ACC112 (cell line): ENCODE data around the gene PHKA2.
"Not testable (repeated sequence)": the region's sequence is repeated elsewhere in the genome, so short reads cannot be mapped to it uniquely, and the experiment has no call there.

Experiments used
- H2AFZ ChIP-seq: fragments of 200-600 bp; sonication (generic); one replicate; pipeline ENCODE4 v1.6.0; 2017; ENCODE audit warnings: antibody characterized with exemption, low read length; ENCODE audit not compliant: unreplicated experiment
- H3K27ac ChIP-seq: fragments of 200-600 bp; sonication (generic); 2 replicates; pipeline ENCODE4 v1.5.1; 2014; ENCODE audit warnings: low read depth, mild to moderate bottlenecking, antibody characterized with exemption, low read length, moderate library complexity
- H3K27me3 ChIP-seq: fragments of 200-600 bp; sonication (generic); 2 replicates; pipeline ENCODE4 v1.6.1; 2014; ENCODE audit warnings: mild to moderate bottlenecking, antibody characterized with exemption, low read length, moderate library complexity, mixed read lengths; ENCODE audit not compliant: insufficient read depth
- H3K36me3 ChIP-seq: fragments of 200-600 bp; sonication (generic); 2 replicates; pipeline ENCODE4 v1.6.1; 2016; ENCODE audit warnings: mild to moderate bottlenecking, antibody characterized with exemption, low read length, moderate library complexity, mixed read lengths; ENCODE audit not compliant: insufficient read depth
- H3K4me1 ChIP-seq: fragments of 200-600 bp; sonication (generic); one replicate; pipeline ENCODE4 v1.6.1; 2016; ENCODE audit warnings: low read length, mixed read lengths; ENCODE audit not compliant: insufficient read depth, unreplicated experiment, control insufficient read depth
- H3K4me3 ChIP-seq: fragments of 200-600 bp; sonication (generic); 2 replicates; pipeline ENCODE4 v1.5.1; 2014; ENCODE audit warnings: mild to moderate bottlenecking, low read depth, low read length
- H3K79me2 ChIP-seq: fragments of 200-600 bp; sonication (generic); one replicate; pipeline ENCODE4 v1.6.0; 2016; ENCODE audit warnings: low read length; ENCODE audit not compliant: control insufficient read depth, unreplicated experiment, insufficient read depth

Gene PHKA2

DNA sequence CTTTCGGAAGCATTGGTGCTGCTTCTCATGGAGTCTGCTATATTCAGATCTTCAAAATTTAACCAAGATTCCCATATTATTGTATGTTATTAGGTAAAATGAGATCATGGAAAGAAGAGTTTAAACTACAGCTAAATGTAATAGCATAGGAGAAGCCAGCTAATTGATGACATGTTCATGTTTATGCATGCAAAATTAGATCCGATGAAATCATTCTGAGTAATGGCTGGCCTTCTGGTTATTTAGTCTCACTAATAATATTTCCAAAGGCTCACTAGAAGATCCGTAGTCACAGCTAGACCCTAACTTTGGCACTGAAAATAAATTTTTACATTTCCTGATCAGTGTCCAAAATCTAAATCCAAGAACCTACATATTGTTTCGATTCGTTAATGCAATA is 19.8 kb upstream of the PHKA2 start:
- H2AFZ ChIP-seq, result no peak overlapping the region
- H3K4me3 ChIP-seq, result no peak overlapping the region
- no peaks in the 10 kb centered on the region for H3K36me3 ChIP-seq
- peaks cover 2% of the 10 kb centered on the region for H3K4me1 ChIP-seq
- H3K79me2 ChIP-seq, result no peaks in the 10 kb centered on the region
- no peaks in the 10 kb centered on the region for H3K27me3 ChIP-seq
- H3K27ac ChIP-seq, result no peak overlapping the region

DNA sequence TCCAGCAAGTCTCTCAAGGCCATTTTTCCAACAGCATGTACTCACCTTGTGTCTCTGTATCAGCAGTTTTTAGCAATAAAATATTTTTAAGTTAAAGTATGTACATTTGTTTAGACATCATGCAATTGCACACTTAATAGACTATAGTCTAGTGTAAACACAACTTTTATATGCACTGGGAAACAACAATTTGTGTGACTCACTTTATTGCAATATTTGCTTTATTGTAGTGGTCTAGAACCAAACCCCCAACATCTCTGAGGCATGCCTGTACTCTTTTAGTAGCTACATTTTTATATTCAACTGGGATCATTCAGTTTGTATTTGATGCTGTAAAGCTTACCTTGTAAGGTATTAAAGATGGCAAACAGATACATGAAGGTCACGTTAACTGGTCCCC is 14.7 kb upstream of the PHKA2 start:
- Histone ChIP-seq H3K4me1 (peaks cover 34% of the 10 kb centered on the region), H3K4me3 (no peak overlapping the region), H3K27ac (no peak overlapping the region), H3K79me2 (no peaks in the 10 kb centered on the region), H3K27me3 (no peaks in the 10 kb centered on the region), H2AFZ (no peak overlapping the region), H3K36me3 (no peaks in the 10 kb centered on the region)

DNA sequence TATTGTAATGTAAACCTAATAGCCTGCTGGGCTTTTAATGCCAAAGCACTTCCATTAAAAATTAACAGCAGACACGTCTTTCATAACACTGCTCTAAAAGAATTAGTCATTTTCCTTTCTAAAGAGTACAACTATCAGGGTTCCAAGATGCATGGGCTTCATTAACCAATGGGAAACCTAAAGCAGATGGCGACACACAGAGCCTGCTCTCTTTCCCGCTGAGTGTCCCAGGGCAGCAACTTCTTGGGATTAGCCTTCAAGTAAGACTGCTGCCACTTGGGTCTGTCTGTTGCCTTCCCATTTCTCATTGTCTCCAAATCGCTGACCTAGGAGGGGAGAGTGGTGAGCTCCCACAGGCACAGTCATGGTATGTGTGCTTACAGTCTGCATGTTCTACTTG is 14.0 kb upstream of the PHKA2 start:
- H3K4me1 ChIP-seq, result peaks cover 35% of the 10 kb centered on the region
- H3K27me3 ChIP-seq, result no peaks in the 10 kb centered on the region
- H3K36me3 ChIP-seq, result no peaks in the 10 kb centered on the region
- no peak overlapping the region for H3K27ac ChIP-seq
- peak overlapping the region; percentile 14 for H2AFZ ChIP-seq
- no peaks in the 10 kb centered on the region for H3K79me2 ChIP-seq
- no peak overlapping the region for H3K4me3 ChIP-seq

DNA sequence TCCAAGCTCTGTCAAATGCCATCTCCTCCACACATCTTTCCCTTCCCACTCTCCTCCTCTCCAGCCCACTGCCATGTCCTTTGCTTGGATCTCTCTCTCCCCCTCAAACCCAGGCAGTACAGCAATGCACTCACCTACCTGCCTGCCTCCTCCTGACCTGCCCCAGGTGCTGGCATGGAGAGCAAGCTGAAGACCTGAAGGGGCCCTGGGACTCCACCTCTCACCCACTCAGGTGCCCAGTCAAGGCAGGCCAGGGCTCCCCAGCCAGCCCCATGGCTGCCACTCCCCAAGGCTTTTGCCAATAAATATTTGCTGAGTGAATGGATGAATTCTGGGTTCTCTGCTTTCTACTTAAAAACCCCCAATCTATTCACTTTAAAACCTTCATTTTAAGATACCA is 12.6 kb upstream of the PHKA2 start:
- no peak overlapping the region for H3K4me3 ChIP-seq
- H3K27ac ChIP-seq, result no peak overlapping the region
- H3K79me2 ChIP-seq, result no peaks in the 10 kb centered on the region
- H3K36me3 ChIP-seq, result no peaks in the 10 kb centered on the region
- no peak overlapping the region for H2AFZ ChIP-seq
- peaks cover 35% of the 10 kb centered on the region for H3K4me1 ChIP-seq
- H3K27me3 ChIP-seq, result no peaks in the 10 kb centered on the region

DNA sequence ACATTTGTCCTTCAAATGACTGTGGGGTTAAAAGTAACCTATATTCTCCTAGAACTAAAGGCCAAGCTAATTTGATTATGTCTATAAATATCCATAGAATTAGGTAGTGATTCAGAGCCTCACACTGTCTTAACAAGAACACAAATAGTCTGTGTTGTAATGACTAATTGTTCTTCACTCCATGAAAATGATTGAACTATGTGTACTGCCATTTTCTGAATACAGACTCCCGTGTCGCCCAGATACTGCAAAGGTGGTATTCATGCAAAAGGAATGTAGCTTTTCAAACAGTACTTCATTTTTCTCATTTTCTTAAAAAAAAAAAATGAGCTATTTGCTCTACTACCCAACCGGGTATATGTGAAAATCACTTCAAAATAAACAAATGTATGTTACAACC is 11.3 kb upstream of the PHKA2 start:
- Histone ChIP-seq H3K27me3 (no peaks in the 10 kb centered on the region), H3K36me3 (no peaks in the 10 kb centered on the region), H2AFZ (peak overlapping the region; percentile 91), H3K4me3 (peak overlapping the region; percentile 68), H3K27ac (peak overlapping the region; percentile 100), H3K79me2 (no peaks in the 10 kb centered on the region), H3K4me1 (peaks cover 35% of the 10 kb centered on the region)

DNA sequence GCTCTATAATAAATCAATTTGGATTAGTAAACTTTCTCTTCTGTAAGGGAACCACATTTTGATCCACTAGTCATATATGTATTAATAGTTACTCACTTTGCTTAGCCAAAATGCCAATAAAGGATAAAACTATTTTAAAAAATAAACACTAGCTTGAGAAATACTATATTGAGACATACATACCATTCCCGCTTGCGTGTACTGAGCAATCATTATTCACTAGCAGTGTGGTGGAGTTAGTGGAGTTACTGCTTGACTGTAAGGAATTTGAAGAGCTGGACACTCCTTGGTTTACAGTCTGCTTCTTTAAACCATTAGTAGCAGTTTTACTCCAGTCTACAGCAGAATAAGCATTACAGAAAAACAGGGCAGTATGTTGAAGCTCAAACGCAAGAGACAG is 10.8 kb upstream of the PHKA2 start:
- Histone ChIP-seq H3K27me3 (no peaks in the 10 kb centered on the region), H3K27ac (peak overlapping the region; percentile 100), H3K4me3 (peak overlapping the region; percentile 68), H3K79me2 (no peaks in the 10 kb centered on the region), H3K4me1 (peaks cover 35% of the 10 kb centered on the region), H3K36me3 (no peaks in the 10 kb centered on the region), H2AFZ (peak overlapping the region; percentile 91)

DNA sequence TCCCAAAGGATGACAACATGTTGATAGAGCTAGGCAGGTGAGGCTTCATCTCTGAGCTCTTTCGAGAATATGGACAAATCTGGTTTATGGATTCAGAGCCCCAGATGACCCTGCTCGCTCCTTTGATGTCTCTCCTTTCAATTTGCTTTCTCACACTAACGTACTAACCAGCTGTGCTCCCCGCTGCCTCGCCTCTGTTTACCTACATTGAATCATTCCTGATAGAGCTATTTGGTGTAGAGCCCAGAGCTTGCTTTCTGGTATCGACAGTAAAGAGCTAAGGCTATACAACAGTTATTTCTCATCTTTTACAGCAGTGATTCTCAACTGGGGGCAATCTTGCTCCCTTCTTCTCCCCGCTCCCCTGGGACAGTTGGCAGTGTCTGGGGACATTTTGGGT is 8.9 kb upstream of the PHKA2 start:
- Histone ChIP-seq H2AFZ (no peak overlapping the region), H3K79me2 (no peaks in the 10 kb centered on the region), H3K4me1 (peaks cover 28% of the 10 kb centered on the region), H3K4me3 (no peak overlapping the region), H3K27ac (no peak overlapping the region), H3K36me3 (no peaks in the 10 kb centered on the region), H3K27me3 (no peaks in the 10 kb centered on the region)

DNA sequence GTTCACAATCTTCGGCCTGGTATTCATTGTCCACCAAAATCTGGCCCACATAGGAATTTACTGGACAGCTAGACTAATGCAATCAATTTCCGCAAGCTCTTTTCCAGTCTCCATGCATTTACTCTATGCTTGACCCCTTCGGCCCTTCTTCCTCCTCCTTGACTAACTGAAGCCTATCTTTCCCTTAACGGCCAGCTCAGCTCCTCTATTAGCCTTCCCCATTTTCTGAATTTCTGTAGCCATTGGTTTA is 1.2 kb upstream of the PHKA2 start:
- H2AFZ ChIP-seq, result peak overlapping the region; percentile 96
- peaks cover 14% of the 10 kb centered on the region for H3K4me1 ChIP-seq
- H3K36me3 ChIP-seq, result no peaks in the 10 kb centered on the region
- H3K27ac ChIP-seq, result peak overlapping the region; percentile 86
- H3K79me2 ChIP-seq, result peaks cover 22% of the 10 kb centered on the region
- H3K4me3 ChIP-seq, result peak overlapping the region; percentile 99
- H3K27me3 ChIP-seq, result no peaks in the 10 kb centered on the region

DNA sequence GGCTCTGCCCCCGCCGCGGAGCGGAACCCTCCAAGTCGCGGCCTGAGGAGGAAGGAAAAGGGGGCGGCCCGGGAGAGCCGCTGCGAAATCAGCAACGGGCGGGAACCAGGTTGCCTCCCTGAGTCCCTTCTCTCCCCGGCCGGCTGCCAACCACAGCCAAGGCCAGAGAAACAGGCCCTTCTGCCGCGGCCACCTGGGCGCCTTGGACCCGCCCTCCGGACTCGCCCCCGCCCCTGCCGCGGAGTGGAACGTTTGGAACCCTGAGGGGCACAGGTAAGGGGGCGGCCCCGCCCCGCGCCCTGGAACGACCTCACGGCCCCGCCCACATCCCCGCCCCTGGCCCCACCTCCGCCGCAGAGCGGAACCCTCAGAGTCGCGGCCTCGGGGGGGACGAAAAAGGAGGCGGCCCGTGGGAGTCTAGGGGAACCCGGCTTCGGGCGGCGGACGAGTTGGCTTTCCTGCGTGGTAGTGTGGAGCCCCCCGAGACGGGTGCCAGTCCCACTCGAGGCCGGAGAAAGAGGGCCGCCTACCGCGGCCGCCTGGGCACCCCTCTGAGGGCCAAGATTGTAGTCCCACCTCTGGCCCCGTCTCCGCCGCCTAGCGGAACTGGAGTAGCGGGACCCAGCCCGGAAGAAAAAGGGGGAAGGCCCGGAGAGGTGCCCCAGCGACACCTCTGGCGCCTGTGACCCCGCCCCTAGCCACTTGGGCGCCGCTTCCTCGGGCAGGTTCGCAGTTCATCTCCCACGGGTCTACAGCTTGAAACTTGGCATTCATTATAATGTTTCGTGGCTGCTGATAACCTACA is 669 bp upstream of the PHKA2 start:
- Histone ChIP-seq H3K27me3 (no peaks in the 10 kb centered on the region), H3K4me1 (peaks cover 14% of the 10 kb centered on the region), H3K36me3 (no peaks in the 10 kb centered on the region), H3K79me2 (peaks cover 22% of the 10 kb centered on the region), H3K4me3 (peak overlapping the region; percentile 99), H3K27ac (peak overlapping the region; percentile 86), H2AFZ (peak overlapping the region; percentile 99)

DNA sequence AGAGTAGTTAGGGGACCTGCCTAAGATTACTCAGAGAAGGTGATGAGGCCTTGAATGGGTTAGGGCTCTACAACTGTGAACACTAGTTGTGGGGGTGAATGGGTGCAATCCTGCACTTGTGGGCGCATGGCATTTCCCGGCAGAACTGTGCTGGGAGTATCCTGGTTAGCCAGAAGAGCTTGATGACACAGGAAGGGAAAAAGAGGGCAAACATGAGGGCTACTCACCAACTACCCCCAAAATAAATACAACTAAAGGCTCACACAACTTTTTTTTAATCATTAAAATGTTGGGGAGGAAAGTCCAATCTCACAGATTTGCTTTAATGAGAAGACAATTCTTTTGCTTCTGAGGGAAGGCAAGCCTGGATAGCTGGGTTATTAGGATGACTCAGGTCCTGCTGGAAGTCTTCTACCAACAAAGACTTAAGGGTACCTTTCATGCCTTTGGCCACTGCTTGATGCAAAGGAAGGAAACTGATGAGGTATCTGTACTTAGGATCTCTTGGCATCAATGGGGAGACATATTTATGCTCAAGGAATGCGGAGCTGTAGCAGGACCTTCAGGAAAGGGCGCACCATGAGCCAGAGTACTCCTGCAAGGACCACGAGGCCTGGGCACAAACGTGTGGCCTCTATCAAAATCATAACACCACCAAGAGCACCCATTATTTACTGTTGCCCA is 2.6 kb downstream of the PHKA2 start:
- Histone ChIP-seq H3K79me2 (peaks cover 22% of the 10 kb centered on the region), H3K4me1 (peaks cover 14% of the 10 kb centered on the region), H2AFZ (no peak overlapping the region), H3K36me3 (no peaks in the 10 kb centered on the region), H3K4me3 (no peak overlapping the region), H3K27me3 (no peaks in the 10 kb centered on the region), H3K27ac (no peak overlapping the region)

DNA sequence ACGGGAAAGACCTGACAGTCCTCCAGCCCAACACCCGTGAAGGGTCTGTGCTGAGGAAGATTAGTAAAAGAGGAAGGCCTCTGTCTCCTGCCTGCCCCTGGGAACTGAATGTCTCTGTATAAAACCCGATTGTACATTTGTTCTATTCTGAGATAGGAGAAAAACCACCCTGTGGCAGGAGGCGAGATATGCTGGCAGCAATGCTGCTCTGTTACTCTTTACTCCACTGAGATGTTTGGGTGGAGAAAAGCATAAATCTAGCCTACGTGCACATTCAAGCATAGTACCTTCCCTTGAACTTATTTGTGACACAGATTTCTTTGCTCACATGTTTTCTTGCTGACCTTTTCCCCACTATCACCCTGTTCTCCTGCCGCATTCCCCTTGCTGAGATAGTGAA is 3.7 kb downstream of the PHKA2 start:
- H3K4me3 ChIP-seq, H3K27ac ChIP-seq, H2AFZ ChIP-seq, H3K27me3 ChIP-seq, H3K36me3 ChIP-seq, H3K4me1 ChIP-seq: not testable (repeated sequence)
- peaks cover 13% of the 10 kb centered on the region for H3K79me2 ChIP-seq
